ENCODE results near the gene PTPRT. TPM values are rescaled to one million over a fixed set of nuclear protein-coding genes. Genes with fewer than 3 reads are reported as not detected.

Gene PTPRT
- total and polyA plus RNA-seq, 12 donors: 0.05 to 0.34 (median 0.16) TPM; not detected in 1

DNA sequence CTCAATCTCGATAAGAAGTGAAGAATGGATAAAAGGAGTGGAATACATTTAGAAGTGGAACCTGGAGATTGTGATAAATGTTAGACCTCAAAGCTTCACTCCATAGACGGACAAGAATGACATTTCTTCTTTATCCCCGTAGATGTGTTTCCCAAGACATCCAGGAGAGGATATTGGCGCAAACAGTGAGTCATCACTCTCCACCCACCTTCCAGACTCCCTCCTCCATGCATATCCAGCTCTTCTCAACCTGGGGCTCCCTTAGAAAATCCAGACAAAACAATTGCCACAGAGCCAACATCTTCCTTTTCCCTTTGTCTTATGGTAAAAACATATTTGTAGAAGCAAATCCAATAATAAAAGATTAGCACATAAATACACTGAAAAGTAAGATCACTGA, 586.1 kb downstream of the PTPRT start:
- Histone ChIP-seq H3K27ac (no peak overlapping the region), H3K36me3 (replicated peaks in 1 of 2) (no peaks in the 10 kb centered on the region), H3K9me3 (replicated peaks in 1 of 3) (no peaks in the 10 kb centered on the region), H3K4me3 (no peak overlapping the region), H3K4me1 (replicated peaks in 1 of 2) (no peaks in the 10 kb centered on the region), H3K27me3 (peaks cover 5% of the 10 kb centered on the region)
- intact Hi-C loops (cut with DNase I): no loop called here
- TF ChIP-seq, protein P1, sequence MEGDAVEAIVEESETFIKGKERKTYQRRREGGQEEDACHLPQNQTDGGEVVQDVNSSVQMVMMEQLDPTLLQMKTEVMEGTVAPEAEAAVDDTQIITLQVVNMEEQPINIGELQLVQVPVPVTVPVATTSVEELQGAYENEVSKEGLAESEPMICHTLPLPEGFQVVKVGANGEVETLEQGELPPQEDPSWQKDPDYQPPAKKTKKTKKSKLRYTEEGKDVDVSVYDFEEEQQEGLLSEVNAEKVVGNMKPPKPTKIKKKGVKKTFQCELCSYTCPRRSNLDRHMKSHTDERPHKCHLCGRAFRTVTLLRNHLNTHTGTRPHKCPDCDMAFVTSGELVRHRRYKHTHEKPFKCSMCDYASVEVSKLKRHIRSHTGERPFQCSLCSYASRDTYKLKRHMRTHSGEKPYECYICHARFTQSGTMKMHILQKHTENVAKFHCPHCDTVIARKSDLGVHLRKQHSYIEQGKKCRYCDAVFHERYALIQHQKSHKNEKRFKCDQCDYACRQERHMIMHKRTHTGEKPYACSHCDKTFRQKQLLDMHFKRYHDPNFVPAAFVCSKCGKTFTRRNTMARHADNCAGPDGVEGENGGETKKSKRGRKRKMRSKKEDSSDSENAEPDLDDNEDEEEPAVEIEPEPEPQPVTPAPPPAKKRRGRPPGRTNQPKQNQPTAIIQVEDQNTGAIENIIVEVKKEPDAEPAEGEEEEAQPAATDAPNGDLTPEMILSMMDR (IDR thresholded peaks at IDR 0.05): no peak
- TF ChIP-seq POLR2A (IDR thresholded peaks at IDR 0.05): no peak
- 72 to 84% (median 75%) methylated on average over 4 of the region's 4 CpGs for WGBS, 4 donors
- no peak for DNase-seq

DNA sequence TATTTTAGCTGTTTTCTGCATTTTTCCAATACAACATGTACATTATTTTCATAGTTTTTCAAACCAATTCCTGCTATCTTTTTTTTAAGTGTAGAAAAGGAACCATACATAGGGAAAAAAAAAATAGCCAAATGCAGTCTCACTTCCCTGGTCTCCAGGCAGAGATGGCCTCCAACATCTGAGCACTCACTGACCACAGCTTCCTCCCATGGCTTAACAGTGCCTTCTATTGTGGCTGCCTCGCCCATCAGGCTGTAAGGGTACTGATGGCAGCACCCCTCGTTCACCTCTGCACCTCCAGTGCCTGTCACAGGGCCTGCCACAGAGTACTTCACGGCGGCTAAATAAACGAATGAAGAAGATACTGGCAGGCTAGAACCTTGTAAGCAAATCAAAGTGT, 591.1 kb downstream of the PTPRT start:
- H3K9me3 ChIP-seq (replicated peaks in 1 of 3): no peaks in the 10 kb centered on the region
- H3K4me1 ChIP-seq (replicated peaks in 1 of 2): no peaks in the 10 kb centered on the region
- peak in 2 of 7 donors; percentile 2 to 15 for DNase-seq
- TF ChIP-seq, protein P1 (IDR thresholded peaks at IDR 0.05): no peak
- TF ChIP-seq POLR2A (IDR thresholded peaks at IDR 0.05): no peak
- WGBS, 4 donors: 51 to 63% (median 59%) methylated on average over 5 of the region's 5 CpGs
- no peaks in the 10 kb centered on the region for H3K36me3 ChIP-seq (replicated peaks in 1 of 2)
- intact Hi-C loops (cut with DNase I): no loop called here
- H3K4me3 ChIP-seq: no peak overlapping the region
- no peaks in the 10 kb centered on the region for H3K27me3 ChIP-seq
- H3K27ac ChIP-seq: no peak overlapping the region

DNA sequence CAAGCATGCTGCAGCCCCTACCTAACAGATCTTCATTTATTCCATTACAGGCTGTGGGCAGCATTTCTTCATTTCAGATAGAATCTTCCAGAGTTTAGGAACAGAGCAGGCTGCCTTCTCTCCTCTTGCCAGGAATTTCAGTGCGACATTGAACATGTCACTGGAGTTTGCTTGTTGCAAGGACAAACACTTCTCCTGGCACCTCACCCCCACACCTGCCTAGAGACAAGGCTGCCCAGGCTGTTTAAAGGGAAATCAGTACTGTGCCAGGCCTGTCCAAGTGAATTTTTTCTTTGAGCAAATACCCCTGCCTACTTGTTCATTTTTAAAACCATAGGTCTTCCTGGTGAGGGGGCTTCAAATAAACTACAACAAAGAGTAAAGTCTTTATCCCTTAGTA, 594.1 kb downstream of the PTPRT start:
- H3K36me3 ChIP-seq (replicated peaks in 1 of 2): no peaks in the 10 kb centered on the region
- TF ChIP-seq, protein P1 (IDR thresholded peaks at IDR 0.05): no peak
- TF ChIP-seq POLR2A (IDR thresholded peaks at IDR 0.05): no peak
- no peak overlapping the region for H3K27ac ChIP-seq
- intact Hi-C loops (cut with DNase I): no loop called here
- H3K4me1 ChIP-seq (replicated peaks in 1 of 2): no peaks in the 10 kb centered on the region
- H3K4me3 ChIP-seq: no peak overlapping the region
- H3K27me3 ChIP-seq: no peaks in the 10 kb centered on the region
- H3K9me3 ChIP-seq (replicated peaks in 1 of 3): no peaks in the 10 kb centered on the region
- no peak for DNase-seq
- WGBS, 4 donors: 75 to 89% (median 83%) methylated on average over 1 of the region's 1 CpG

GRCh38 chr20:42594659-42595058, 595.0 kb downstream of the PTPRT start:
- Histone ChIP-seq H3K27me3 (no peaks in the 10 kb centered on the region), H3K36me3 (replicated peaks in 1 of 2) (no peaks in the 10 kb centered on the region), H3K9me3 (replicated peaks in 1 of 3) (no peaks in the 10 kb centered on the region), H3K4me1 (replicated peaks in 1 of 2) (no peaks in the 10 kb centered on the region), H3K4me3 (no peak overlapping the region), H3K27ac (no peak overlapping the region)
- no peak for DNase-seq
- TF ChIP-seq, protein P1 (IDR thresholded peaks at IDR 0.05): no peak
- no peak for TF ChIP-seq POLR2A (IDR thresholded peaks at IDR 0.05)
- WGBS, 4 donors: 73 to 87% (median 82%) methylated on average over 3 of the region's 3 CpGs
- intact Hi-C loops (cut with DNase I): no loop called here
